Uterus (tissue), 4 donors: Measurements from ENCODE around the gene ZNF438. TPM values are rescaled to one million over a fixed set of nuclear protein-coding genes. Genes with fewer than 3 reads are reported as not detected.

Experiments
- DNase-seq, 2 donors: peaks; one replicate each; pipeline ENCODE4 v3.0.0-alpha.2; 2019 to 2020
- H3K27ac ChIP-seq, 2 donors: fragments of 200-600 bp; sonication (generic); 1 replicate in 1 of 2; 2 replicates in 1 of 2; pipeline ENCODE4 v1.5.1; 2016 to 2018
- H3K27me3 ChIP-seq, 2 donors: fragments of 200-600 bp; sonication (generic); one replicate each; pipeline ENCODE4 v1.5.1; 2018 to 2019; ENCODE audit warnings: control low read depth in 1 of 2
- H3K36me3 ChIP-seq, 2 donors: fragments of 200-600 bp; sonication (generic); one replicate each; pipeline ENCODE4 v1.5.1; 2019; ENCODE audit warnings: control low read depth in 1 of 2
- H3K4me1 ChIP-seq, 2 donors: fragments of 200-600 bp; sonication (generic); one replicate each; pipeline ENCODE4 v1.5.1; 2018 to 2019; ENCODE audit warnings: control low read depth in 1 of 2
- H3K4me3 ChIP-seq, 2 donors: fragments of 200-600 bp; sonication (generic); 1 replicate in 1 of 2; 2 replicates in 1 of 2; pipeline ENCODE4 v1.5.1; 2018 to 2019; ENCODE audit warnings: mild to moderate bottlenecking in 1 of 2
- H3K9me3 ChIP-seq, 2 donors: fragments of 200-600 bp; sonication (generic); one replicate each; pipeline ENCODE4 v1.5.1; 2019; ENCODE audit warnings: control low read depth in 1 of 2
- POLR2A ChIP-seq, 2 donors: fragments of 450-650 bp; IDR thresholded peaks; one replicate each; pipeline ENCODE4 v1.6.1; 2016; ENCODE audit warnings: antibody characterized with exemption in 2 of 2, mild to moderate bottlenecking in 1 of 2, moderate library complexity in 1 of 2
- intact Hi-C: fragments of 100-400 bp; cut with DNase I; formaldehyde crosslinking; loops from one replicate; pipeline ENCODE4 v1.15.1; 2023; ENCODE audit warnings: low total_unique reads
- total RNA-seq, 4 donors: library from RNA; depleted of rRNA in 3 of 4; stranded (reverse); fragments of >200 nt in 3 of 4; gene quantifications; one replicate each; pipeline versions ENCODE4 v1.1.0 to v1.2.4, GENCODE V29; 2014 to 2023
- TF ChIP-seq, protein P1 (sequence below), 4 experiments: fragments of 200-600 bp in 2 of 4; fragments of 450-650 bp in 2 of 4; sonication (generic) in 2 of 4; IDR thresholded peaks; one replicate each; pipeline ENCODE4 v1.5.1; 2016 to 2019; ENCODE audit warnings: antibody characterized with exemption in 4 of 4, mild to moderate bottlenecking in 2 of 4, moderate library complexity in 1 of 4
- donor health status: DM: yes; HTN: yes; CAD: no.

Gene ZNF438
- total RNA-seq, 4 donors from 2014 or later = 5.8 to 24.6 (median 18.4) TPM

GRCh38 chr10:30818854-30819253 lies 212.8 kb downstream of the ZNF438 start:
- no peak for DNase-seq
- Histone ChIP-seq H3K4me1 (peaks cover 3 to 15% of the 10 kb centered on the region in 2 donors), H3K27me3 (no peaks in the 10 kb centered on the region), H3K27ac (peak overlapping the region; percentile 83 to 84), H3K4me3 (no peak overlapping the region), H3K9me3 (no peaks in the 10 kb centered on the region), H3K36me3 (no peaks in the 10 kb centered on the region)
- intact Hi-C loops = no loop called here
- TF ChIP-seq, protein P1, sequence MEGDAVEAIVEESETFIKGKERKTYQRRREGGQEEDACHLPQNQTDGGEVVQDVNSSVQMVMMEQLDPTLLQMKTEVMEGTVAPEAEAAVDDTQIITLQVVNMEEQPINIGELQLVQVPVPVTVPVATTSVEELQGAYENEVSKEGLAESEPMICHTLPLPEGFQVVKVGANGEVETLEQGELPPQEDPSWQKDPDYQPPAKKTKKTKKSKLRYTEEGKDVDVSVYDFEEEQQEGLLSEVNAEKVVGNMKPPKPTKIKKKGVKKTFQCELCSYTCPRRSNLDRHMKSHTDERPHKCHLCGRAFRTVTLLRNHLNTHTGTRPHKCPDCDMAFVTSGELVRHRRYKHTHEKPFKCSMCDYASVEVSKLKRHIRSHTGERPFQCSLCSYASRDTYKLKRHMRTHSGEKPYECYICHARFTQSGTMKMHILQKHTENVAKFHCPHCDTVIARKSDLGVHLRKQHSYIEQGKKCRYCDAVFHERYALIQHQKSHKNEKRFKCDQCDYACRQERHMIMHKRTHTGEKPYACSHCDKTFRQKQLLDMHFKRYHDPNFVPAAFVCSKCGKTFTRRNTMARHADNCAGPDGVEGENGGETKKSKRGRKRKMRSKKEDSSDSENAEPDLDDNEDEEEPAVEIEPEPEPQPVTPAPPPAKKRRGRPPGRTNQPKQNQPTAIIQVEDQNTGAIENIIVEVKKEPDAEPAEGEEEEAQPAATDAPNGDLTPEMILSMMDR (IDR thresholded peaks at IDR 0.05) = no peak
- no peak for TF ChIP-seq POLR2A (IDR thresholded peaks at IDR 0.05)

DNA sequence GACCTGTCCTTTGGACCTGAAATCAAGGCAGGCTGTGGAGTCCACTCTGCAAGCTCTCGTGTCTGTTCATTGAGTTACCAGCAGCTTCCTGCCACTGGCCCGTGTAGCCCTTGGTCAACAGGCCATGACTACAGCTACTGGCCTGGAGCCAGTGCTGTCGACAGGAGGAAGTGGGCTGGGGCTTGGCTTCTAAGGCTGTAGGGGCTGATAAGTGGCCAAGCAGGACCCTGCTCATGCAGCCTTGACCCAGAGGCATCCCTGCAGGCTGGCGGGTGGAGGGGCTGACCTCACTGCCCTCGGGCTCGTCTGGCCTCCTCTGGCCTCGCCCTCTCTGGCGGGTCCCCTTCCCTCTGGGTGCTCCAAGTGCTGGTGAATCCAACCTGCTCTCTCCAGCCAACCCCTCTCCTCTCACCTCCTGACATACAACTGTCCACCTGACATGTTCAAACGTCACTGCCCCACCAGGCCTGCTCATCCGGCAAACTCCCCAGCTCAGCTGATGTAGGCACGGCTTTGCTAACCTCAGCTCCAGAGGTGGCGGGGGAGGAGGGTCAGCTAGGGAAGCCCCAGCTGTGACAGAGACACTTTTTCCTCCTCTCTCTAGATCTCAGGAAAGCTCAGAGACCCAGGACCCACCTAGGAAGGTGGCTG lies 213.5 kb downstream of the ZNF438 start:
- Histone ChIP-seq H3K4me1 (peaks cover 5 to 21% of the 10 kb centered on the region in 2 donors), H3K4me3 (no peak overlapping the region), H3K9me3 (no peaks in the 10 kb centered on the region), H3K36me3 (no peaks in the 10 kb centered on the region), H3K27me3 (no peaks in the 10 kb centered on the region), H3K27ac (peak overlapping the region; percentile 84)
- intact Hi-C loops = no loop called here
- TF ChIP-seq, protein P1 (IDR thresholded peaks at IDR 0.05) = no peak
- DNase-seq = no peak

DNA sequence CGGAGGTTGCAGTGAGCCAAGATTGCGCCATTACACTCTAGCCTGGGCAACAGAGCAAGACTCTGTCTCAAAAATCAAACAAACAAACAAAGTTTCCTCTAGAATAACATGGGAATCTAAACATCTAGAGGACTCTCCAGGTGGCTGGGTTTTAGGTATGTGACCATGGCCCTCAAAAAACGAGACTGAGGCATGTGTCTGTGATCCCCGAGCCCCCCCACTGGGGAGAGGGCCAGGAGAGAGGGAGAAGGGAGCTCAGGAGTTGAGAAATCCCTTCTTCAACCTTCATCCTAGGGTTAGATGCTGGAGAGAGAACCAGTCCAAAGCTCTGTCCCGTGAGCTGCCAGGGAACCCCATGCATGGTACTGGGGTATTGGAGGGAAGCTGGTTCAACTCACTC lies 214.1 kb downstream of the ZNF438 start:
- DNase-seq = no peak
- Histone ChIP-seq H3K9me3 (no peaks in the 10 kb centered on the region), H3K27me3 (no peaks in the 10 kb centered on the region), H3K4me1 (peaks cover 10 to 26% of the 10 kb centered on the region in 2 donors), H3K36me3 (no peaks in the 10 kb centered on the region), H3K27ac (peak overlapping the region in 1 of 2 donors; percentile 84), H3K4me3 (no peak overlapping the region)
- intact Hi-C loops = no loop called here
- TF ChIP-seq, protein P1 (IDR thresholded peaks at IDR 0.05) = no peak
- no peak for TF ChIP-seq POLR2A (IDR thresholded peaks at IDR 0.05)

DNA sequence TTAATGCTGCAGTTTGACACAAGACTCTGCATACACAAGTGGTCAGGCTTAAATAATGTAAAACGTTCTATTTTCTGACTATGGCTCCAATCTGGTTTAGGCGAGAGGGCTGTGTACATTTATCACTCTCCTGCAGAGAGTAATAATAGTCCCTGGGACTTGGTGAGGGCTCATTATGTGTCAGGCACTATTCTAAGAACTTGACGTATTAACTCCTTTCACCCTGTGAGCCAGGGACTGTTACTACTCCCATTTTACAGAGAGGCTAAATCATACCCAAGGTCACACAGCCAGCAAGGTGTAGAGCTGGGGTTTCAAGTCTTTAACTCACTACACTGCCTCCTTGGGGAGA lies 214.9 kb downstream of the ZNF438 start:
- Histone ChIP-seq H3K36me3 (no peaks in the 10 kb centered on the region), H3K27ac (peak overlapping the region; percentile 84), H3K27me3 (no peaks in the 10 kb centered on the region), H3K4me3 (no peak overlapping the region), H3K4me1 (peaks cover 17 to 31% of the 10 kb centered on the region in 2 donors), H3K9me3 (no peaks in the 10 kb centered on the region)
- TF ChIP-seq POLR2A (IDR thresholded peaks at IDR 0.05) = no peak
- TF ChIP-seq, protein P1 (IDR thresholded peaks at IDR 0.05) = no peak
- intact Hi-C loops = no loop called here
- no peak for DNase-seq

DNA sequence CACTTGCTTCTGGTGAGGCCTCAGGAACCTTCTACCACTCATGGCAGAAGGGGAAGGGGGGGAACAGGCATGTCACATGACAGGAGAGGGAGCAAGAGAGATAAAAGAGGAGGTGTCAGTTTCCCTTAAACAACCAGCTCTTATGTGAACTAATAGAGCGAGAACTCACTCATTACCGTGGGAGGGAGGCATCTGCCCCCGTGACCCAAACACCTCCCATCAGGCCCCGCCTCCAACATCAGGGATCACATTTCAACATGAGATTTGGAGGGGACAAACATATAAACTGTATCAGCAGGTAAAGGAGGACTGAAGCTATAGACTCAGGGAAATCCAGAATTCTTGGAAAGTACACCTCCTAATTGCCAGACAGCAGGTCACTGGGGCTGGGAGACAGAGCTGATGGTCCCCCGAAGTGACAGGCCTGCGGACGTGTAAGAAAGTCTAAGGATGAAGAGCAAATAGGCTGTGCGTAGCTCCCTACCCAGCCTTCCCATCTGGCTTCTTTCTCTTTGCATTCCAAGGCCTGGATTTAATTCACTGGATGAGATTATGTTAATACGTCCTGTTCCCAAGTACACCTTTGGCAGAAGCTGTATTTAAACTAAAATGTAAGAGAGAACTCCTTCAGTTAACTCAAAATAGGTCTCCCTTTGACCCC lies 215.4 kb downstream of the ZNF438 start:
- no peak for DNase-seq
- peak overlapping the region; percentile 84 for H3K27ac ChIP-seq
- H3K36me3 ChIP-seq = no peaks in the 10 kb centered on the region
- H3K4me1 ChIP-seq = peaks cover 21 to 36% of the 10 kb centered on the region in 2 donors
- H3K27me3 ChIP-seq = no peaks in the 10 kb centered on the region
- TF ChIP-seq, protein P1 (IDR thresholded peaks at IDR 0.05) = no peak
- no peak for TF ChIP-seq POLR2A (IDR thresholded peaks at IDR 0.05)
- H3K4me3 ChIP-seq = no peak overlapping the region
- intact Hi-C loops = no loop called here
- H3K9me3 ChIP-seq = no peaks in the 10 kb centered on the region
